Activated CD4-positive, alpha-beta T cell treated with anti-CD3 and anti-CD28 coated beads, Interleukin-2, amount 10 ng/mL, durations not matched to agents 7 days and 5 days (primary cell): ENCODE results near the gene SPATA45. TPM values are rescaled to one million over a fixed set of nuclear protein-coding genes. Genes with fewer than 3 reads are reported as not detected.
"Not testable (repeated sequence)": the region's sequence is repeated elsewhere in the genome, so short reads cannot be mapped to it uniquely, and the experiment has no call there.

ENCODE experiments used
- CTCF ChIA-PET: fragments of 350-600 bp; sonication (Branson Sonifier 250); formaldehyde crosslinking; loops from one replicate; lab custom pipeline; 2021; ENCODE audit warnings: antibody characterized with exemption; lab: Charles Lee
- POLR2A ChIA-PET: fragments of 350-600 bp; sonication (Branson Sonifier 250); formaldehyde crosslinking; loops from one replicate; lab custom pipeline; 2021; ENCODE audit warnings: antibody characterized with exemption; lab: Charles Lee
- DNase-seq: peaks from one replicate; pipeline ENCODE4 v3.0.0-alpha.2; 2020
- H3K27ac Mint-ChIP-seq: one replicate; pipeline ENCODE4 v1.8.0; 2021; ENCODE audit warnings: mild to moderate bottlenecking, moderate library complexity, mixed read lengths
- H3K27me3 Mint-ChIP-seq: one replicate; pipeline ENCODE4 v1.8.0; 2021; ENCODE audit warnings: mixed read lengths
- H3K36me3 Mint-ChIP-seq: one replicate; pipeline ENCODE4 v1.8.0; 2021; ENCODE audit warnings: low read depth, mixed read lengths
- H3K4me1 Mint-ChIP-seq: one replicate; pipeline ENCODE4 v1.8.0; 2021; ENCODE audit warnings: mixed read lengths
- H3K4me3 Mint-ChIP-seq: one replicate; pipeline ENCODE4 v1.8.0; 2021; ENCODE audit warnings: mild to moderate bottlenecking, moderate library complexity, mixed read lengths
- H3K9me3 Mint-ChIP-seq: one replicate; pipeline ENCODE4 v1.8.0; 2021; ENCODE audit warnings: mixed read lengths
- total RNA-seq, 2 experiments: library from RNA; stranded (reverse); gene quantifications; one replicate each; pipeline ENCODE4 v1.2.3, GENCODE V29; 2021

SPATA45 gene
- total RNA-seq, 2 experiments from 2014 or later = 0.45 TPM; not detected in 1

GRCh38 chr1:212858461-212859265 is 11.2 kb upstream of the SPATA45 start:
- Mint-ChIP-seq H3K9me3 (no peaks in the 10 kb centered on the region), H3K4me1 (peaks cover 28% of the 10 kb centered on the region), H3K36me3 (peaks cover 8% of the 10 kb centered on the region), H3K27ac (peak overlapping the region; percentile 98), H3K4me3 (no peak overlapping the region), H3K27me3 (no peaks in the 10 kb centered on the region)
- CTCF ChIA-PET = interaction anchor here (0.6 to 1.0 kb wide), 2 partner anchors 10 to 297 kb away, joined by 3 read pairs; no protein-coding TSS in a partner anchor
- peak; percentile 30 for DNase-seq
- POLR2A ChIA-PET = no interaction called here

DNA sequence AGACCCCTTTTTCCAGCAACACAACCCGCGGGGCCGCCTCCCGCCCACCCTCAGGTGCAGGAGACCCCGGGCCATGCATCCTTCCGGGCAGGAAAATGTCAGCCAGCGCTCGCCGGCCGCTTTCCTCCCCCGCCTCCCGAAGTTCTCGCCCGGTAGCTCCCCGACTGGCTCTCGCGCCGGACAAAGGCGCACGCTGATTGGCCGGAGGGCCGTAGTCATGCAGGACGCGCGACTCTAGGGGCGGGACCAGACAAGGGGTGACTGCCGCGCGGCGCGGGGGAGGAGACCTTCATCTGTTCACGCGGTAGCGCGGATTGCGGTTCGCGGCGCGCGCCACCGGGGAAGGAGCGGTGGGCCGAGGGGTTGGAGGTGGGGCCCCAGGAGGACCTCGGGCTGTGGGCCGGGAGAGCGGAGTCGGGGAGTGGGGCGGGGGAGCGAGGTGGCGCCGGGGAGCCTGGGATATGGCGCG is 10.6 kb upstream of the SPATA45 start, which contains the start of gene FLVCR1:
FLVCR1 (plus strand) TSS at position 284 of the 469 bp plus-strand sequence; CDS start at position 462, 178 bp downstream.
- POLR2A ChIA-PET = interaction anchor here (0.5 to 0.6 kb wide), 2 partner anchors 67 to 249 kb away, joined by 3 read pairs; partner anchors contain the start of gene ATF3
- Mint-ChIP-seq H3K27me3 (no peaks in the 10 kb centered on the region), H3K27ac (peak within 1 kb of the TSS; percentile 98), H3K4me3 (no peak within 1 kb of the TSS), H3K36me3 (peaks cover 11% of the 10 kb centered on the region), H3K4me1 (peaks cover 27% of the 10 kb centered on the region), H3K9me3 (no peaks in the 10 kb centered on the region)
- CTCF ChIA-PET = interaction anchor here (0.7 kb wide), 1 partner anchor 361 kb away, joined by 3 read pairs; no protein-coding TSS in a partner anchor
- peak; percentile 98 for DNase-seq

DNA sequence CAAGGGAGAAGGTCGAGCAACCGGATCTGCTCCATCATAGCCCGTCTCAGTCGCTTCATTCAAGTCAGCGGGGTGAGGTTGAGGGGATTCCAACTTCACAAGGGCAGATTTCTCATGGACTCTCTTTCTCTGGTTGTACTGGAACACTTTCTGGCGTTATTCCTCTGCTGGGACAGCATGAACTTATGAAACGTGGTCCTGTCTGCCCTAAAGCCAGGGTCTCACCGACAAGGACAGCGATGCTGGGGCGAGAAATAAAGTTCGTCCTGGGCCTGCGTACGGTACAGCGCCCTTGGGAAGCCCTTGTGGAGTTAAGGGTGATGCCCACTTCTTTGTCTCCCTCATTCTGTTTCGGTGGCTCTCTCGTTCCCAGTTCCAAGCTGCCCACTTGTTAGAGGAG is 9.3 kb upstream of the SPATA45 start:
- peak overlapping the region; percentile 65 for H3K27ac Mint-ChIP-seq
- CTCF ChIA-PET = no interaction called here
- H3K4me1 Mint-ChIP-seq = peaks cover 27% of the 10 kb centered on the region
- no peaks in the 10 kb centered on the region for H3K27me3 Mint-ChIP-seq
- peaks cover 16% of the 10 kb centered on the region for H3K36me3 Mint-ChIP-seq
- no peak overlapping the region for H3K4me3 Mint-ChIP-seq
- H3K9me3 Mint-ChIP-seq = no peaks in the 10 kb centered on the region
- POLR2A ChIA-PET = no interaction called here
- no peak for DNase-seq

GRCh38 chr1:212853658-212854057 is 6.2 kb upstream of the SPATA45 start:
- H3K27ac Mint-ChIP-seq = no peak overlapping the region
- CTCF ChIA-PET = no interaction called here
- no peak for DNase-seq
- POLR2A ChIA-PET = interaction anchor here (0.7 kb wide), 1 partner anchor 377 kb away, joined by 4 read pairs; no protein-coding TSS in a partner anchor
- H3K9me3 Mint-ChIP-seq = no peaks in the 10 kb centered on the region
- H3K4me1 Mint-ChIP-seq = peaks cover 20% of the 10 kb centered on the region
- H3K36me3 Mint-ChIP-seq = peaks cover 16% of the 10 kb centered on the region
- no peaks in the 10 kb centered on the region for H3K27me3 Mint-ChIP-seq
- no peak overlapping the region for H3K4me3 Mint-ChIP-seq

DNA sequence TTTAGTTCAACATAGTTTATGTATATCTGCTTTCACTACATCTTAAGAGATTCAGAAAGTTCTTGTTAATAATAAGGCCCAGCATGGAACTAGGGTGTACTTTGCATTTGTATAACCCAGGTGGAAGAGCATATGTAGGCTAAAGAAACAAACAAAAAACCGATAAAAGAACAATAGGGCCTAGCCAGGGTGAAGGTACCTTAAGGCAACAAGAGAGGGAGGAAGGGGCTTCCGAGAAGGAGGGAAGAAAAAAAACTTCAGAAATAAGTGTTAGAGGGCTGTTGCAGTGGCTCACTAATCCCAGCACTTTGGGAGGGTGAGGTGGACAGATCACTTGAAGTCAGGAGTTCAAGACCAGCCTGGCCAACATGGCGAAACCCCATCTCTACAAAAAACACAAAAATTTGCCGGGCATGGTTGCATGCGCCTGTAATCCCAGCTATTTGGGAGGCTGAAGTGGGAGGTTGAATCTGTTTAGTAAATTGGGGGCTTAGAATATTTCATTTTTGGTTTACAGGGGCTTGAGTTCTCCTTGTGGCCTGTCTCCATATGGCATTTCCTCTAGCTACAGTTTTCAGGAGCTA is 4.7 kb upstream of the SPATA45 start:
- H3K27ac Mint-ChIP-seq = no peak overlapping the region
- POLR2A ChIA-PET = interaction anchor here (0.6 kb wide), 1 partner anchor 11 kb away, joined by 3 read pairs; no protein-coding TSS in a partner anchor
- H3K36me3 Mint-ChIP-seq = peaks cover 16% of the 10 kb centered on the region
- CTCF ChIA-PET = no interaction called here
- H3K4me1 Mint-ChIP-seq = peaks cover 17% of the 10 kb centered on the region
- no peaks in the 10 kb centered on the region for H3K9me3 Mint-ChIP-seq
- no peaks in the 10 kb centered on the region for H3K27me3 Mint-ChIP-seq
- DNase-seq = no peak
- no peak overlapping the region for H3K4me3 Mint-ChIP-seq

GRCh38 chr1:212844521-212844920 is 2.9 kb downstream of the SPATA45 start:
- H3K4me3 Mint-ChIP-seq, DNase-seq, POLR2A ChIA-PET, H3K4me1 Mint-ChIP-seq, H3K27ac Mint-ChIP-seq, CTCF ChIA-PET, H3K9me3 Mint-ChIP-seq, H3K36me3 Mint-ChIP-seq, H3K27me3 Mint-ChIP-seq: not testable (repeated sequence)

- DNase-seq = no peak
- Mint-ChIP-seq H3K4me3 (no peak overlapping the region), H3K4me1 (peaks cover 6% of the 10 kb centered on the region), H3K27me3 (no peaks in the 10 kb centered on the region), H3K36me3 (no peaks in the 10 kb centered on the region), H3K27ac (no peak overlapping the region), H3K9me3 (no peaks in the 10 kb centered on the region)
- POLR2A ChIA-PET = no interaction called here
- CTCF ChIA-PET = interaction anchor here (1.3 kb wide), 1 partner anchor 10 kb away, joined by 4 read pairs; no protein-coding TSS in a partner anchor
These were observed 9.3 kb downstream of the SPATA45 start for GRCh38 chr1:212838145-212838544.

- POLR2A ChIA-PET = interaction anchor here (0.7 kb wide), 1 partner anchor 153 kb away, joined by 3 read pairs; no protein-coding TSS in a partner anchor
- not testable (repeated sequence) for H3K4me3 Mint-ChIP-seq, H3K9me3 Mint-ChIP-seq, H3K27ac Mint-ChIP-seq, H3K36me3 Mint-ChIP-seq, H3K27me3 Mint-ChIP-seq, DNase-seq
- H3K4me1 Mint-ChIP-seq = peaks cover 10% of the 10 kb centered on the region
- CTCF ChIA-PET = interaction anchor here (0.6 to 1.3 kb wide), 3 partner anchors 15 to 950 kb away, joined by 3 to 4 read pairs (median 3); no protein-coding TSS in a partner anchor
These were observed 13.9 kb downstream of the SPATA45 start for GRCh38 chr1:212833211-212834207.

DNA sequence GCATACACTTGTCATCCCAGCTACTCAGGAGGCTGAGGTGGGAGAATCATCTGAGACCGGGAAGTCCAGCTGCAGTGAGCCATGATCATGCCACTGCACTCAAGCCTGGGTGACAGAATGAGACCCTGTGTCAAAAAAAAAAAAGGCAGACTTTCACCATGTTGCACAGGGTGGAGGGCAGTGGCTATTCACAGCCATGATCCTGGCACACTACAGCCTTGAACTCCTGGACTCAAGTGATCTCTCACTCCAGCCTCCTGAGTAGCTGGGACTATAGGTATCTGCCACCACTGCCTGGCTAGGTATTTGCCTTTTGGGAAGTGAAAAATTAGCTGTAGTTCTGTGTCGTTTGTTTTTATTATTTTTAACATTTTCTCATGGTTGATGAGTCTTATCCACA is 19.1 kb downstream of the SPATA45 start:
- Mint-ChIP-seq H3K4me1 (peaks cover 4% of the 10 kb centered on the region), H3K36me3 (no peaks in the 10 kb centered on the region), H3K27me3 (no peaks in the 10 kb centered on the region), H3K9me3 (peaks cover 21% of the 10 kb centered on the region), H3K4me3 (no peak overlapping the region), H3K27ac (no peak overlapping the region)
- no peak for DNase-seq
- ChIA-PET CTCF (interaction anchor here (0.6 to 1.5 kb wide), 5 partner anchors 9 to 207 kb away, joined by 3 to 6 read pairs (median 3); no protein-coding TSS in a partner anchor), POLR2A (no interaction called here)

- no peak for DNase-seq
- Mint-ChIP-seq H3K4me1 (peaks cover 4% of the 10 kb centered on the region), H3K36me3 (no peaks in the 10 kb centered on the region), H3K4me3 (no peak overlapping the region), H3K9me3 (peaks cover 21% of the 10 kb centered on the region), H3K27me3 (no peaks in the 10 kb centered on the region), H3K27ac (no peak overlapping the region)
- CTCF ChIA-PET = interaction anchor here (0.6 to 1.5 kb wide), 3 partner anchors 10 to 176 kb away, joined by 3 to 6 read pairs (median 4); no protein-coding TSS in a partner anchor
- POLR2A ChIA-PET = no interaction called here
These were observed 19.6 kb downstream of the SPATA45 start for GRCh38 chr1:212827831-212828278.

GRCh38 chr1:212827171-212827776 is 20.2 kb downstream of the SPATA45 start:
- H3K4me3 Mint-ChIP-seq = no peak overlapping the region
- H3K9me3 Mint-ChIP-seq = peaks cover 21% of the 10 kb centered on the region
- H3K27me3 Mint-ChIP-seq = no peaks in the 10 kb centered on the region
- ChIA-PET POLR2A (no interaction called here), CTCF (interaction anchor here (1.1 to 1.5 kb wide), 3 partner anchors 11 to 75 kb away, joined by 3 to 4 read pairs (median 3); no protein-coding TSS in a partner anchor)
- no peak overlapping the region for H3K27ac Mint-ChIP-seq
- peaks cover 4% of the 10 kb centered on the region for H3K4me1 Mint-ChIP-seq
- DNase-seq = no peak
- no peaks in the 10 kb centered on the region for H3K36me3 Mint-ChIP-seq
